GM12865 (cell line): ENCODE data around the gene WRAP73.

Experiments
- DNase-seq: peaks from one replicate; pipeline ENCODE4 v3.0.0; 2010; ENCODE audit warnings: low read depth
- H3K4me3 ChIP-seq: 2 replicates; pipeline ENCODE4 v1.5.1; 2011; ENCODE audit warnings: mild to moderate bottlenecking, low read depth, low read length, control low read depth
- CTCF ChIP-seq: IDR thresholded peaks from 2 replicates; pipeline ENCODE4 v1.5.1; 2011; ENCODE audit warnings: low read length, control low read depth, low read depth, inconsistent platforms; ENCODE audit not compliant: insufficient read depth; ENCODE audit errors: missing control alignments

WRAP73 gene

GRCh38 chr1:3609016-3609768 is 40.7 kb downstream of the WRAP73 start:
- H3K4me3 ChIP-seq, result no peak overlapping the region
- TF ChIP-seq CTCF, result no peak
- DNase-seq, result no peak

GRCh38 chr1:3608154-3608553 is 41.7 kb downstream of the WRAP73 start:
- no peak overlapping the region for H3K4me3 ChIP-seq
- DNase-seq, result no peak
- TF ChIP-seq CTCF, result no peak

GRCh38 chr1:3607703-3608065 is 42.2 kb downstream of the WRAP73 start:
- DNase-seq, result no peak
- H3K4me3 ChIP-seq, result no peak overlapping the region
- no peak for TF ChIP-seq CTCF

GRCh38 chr1:3606779-3607702 is 42.9 kb downstream of the WRAP73 start:
- no peak overlapping the region for H3K4me3 ChIP-seq
- no peak for TF ChIP-seq CTCF
- no peak for DNase-seq

- TF ChIP-seq CTCF, result no peak
- no peak for DNase-seq
- no peak overlapping the region for H3K4me3 ChIP-seq
These were observed 44.7 kb downstream of the WRAP73 start for GRCh38 chr1:3604997-3605823.

- TF ChIP-seq CTCF, result no peak
- H3K4me3 ChIP-seq, result no peak overlapping the region
- DNase-seq, result no peak
These were observed 45.4 kb downstream of the WRAP73 start for GRCh38 chr1:3604468-3604974.
